Cardiac fibroblast (primary cell): ENCODE measurements around the gene ZBED5.
"Not testable (repeated sequence)": the region's sequence is repeated elsewhere in the genome, so short reads cannot be mapped to it uniquely, and the experiment has no call there.

Experiments used
- DNase-seq, 2 donors: peaks; one replicate each; pipeline versions ENCODE4 v3.0.0 to v3.0.0-alpha.2; 2010; ENCODE audit warnings: low read depth in 2 of 2
- H3K4me3 ChIP-seq, 2 donors: replicated peaks in 1 of 2; 1 replicate in 1 of 2; 2 replicates in 1 of 2; pipeline ENCODE4 v1.5.1; 2011; ENCODE audit warnings: low read depth in 2 of 2, low read length in 2 of 2, mild to moderate bottlenecking in 2 of 2, moderate library complexity in 1 of 2
- TF ChIP-seq, protein P1 (sequence below): IDR thresholded peaks from one replicate; pipeline ENCODE4 v1.5.1; 2011; ENCODE audit warnings: low read depth, mild to moderate bottlenecking, low read length, inconsistent platforms

ZBED5 gene

DNA sequence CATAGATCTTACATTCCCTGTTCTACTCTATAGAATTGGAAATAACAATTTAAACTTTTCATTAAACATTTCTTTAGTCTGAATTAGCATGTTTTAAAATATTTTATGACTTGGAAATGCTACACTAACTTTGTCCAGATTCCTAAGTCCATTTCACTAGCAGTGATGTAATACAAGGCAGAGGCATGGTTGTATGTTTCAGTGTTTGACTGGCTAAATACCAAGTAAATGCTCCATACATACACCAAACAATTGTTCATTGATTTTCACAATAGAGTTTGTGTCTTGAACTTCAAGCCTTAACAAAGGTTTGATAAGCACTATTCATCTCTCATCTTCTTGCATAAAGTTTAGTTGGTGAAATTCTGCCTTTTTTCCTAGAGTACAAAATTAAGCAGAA, 13.5 kb downstream of the ZBED5 start:
- TF ChIP-seq, protein P1, sequence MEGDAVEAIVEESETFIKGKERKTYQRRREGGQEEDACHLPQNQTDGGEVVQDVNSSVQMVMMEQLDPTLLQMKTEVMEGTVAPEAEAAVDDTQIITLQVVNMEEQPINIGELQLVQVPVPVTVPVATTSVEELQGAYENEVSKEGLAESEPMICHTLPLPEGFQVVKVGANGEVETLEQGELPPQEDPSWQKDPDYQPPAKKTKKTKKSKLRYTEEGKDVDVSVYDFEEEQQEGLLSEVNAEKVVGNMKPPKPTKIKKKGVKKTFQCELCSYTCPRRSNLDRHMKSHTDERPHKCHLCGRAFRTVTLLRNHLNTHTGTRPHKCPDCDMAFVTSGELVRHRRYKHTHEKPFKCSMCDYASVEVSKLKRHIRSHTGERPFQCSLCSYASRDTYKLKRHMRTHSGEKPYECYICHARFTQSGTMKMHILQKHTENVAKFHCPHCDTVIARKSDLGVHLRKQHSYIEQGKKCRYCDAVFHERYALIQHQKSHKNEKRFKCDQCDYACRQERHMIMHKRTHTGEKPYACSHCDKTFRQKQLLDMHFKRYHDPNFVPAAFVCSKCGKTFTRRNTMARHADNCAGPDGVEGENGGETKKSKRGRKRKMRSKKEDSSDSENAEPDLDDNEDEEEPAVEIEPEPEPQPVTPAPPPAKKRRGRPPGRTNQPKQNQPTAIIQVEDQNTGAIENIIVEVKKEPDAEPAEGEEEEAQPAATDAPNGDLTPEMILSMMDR: no peak
- DNase-seq: no peak
- H3K4me3 ChIP-seq: no peak overlapping the region

GRCh38 chr11:10838881-10839280, 19.0 kb downstream of the ZBED5 start:
- TF ChIP-seq, protein P1: no peak
- no peak overlapping the region for H3K4me3 ChIP-seq
- no peak for DNase-seq

GRCh38 chr11:10838083-10838482, 19.8 kb downstream of the ZBED5 start:
- DNase-seq: no peak
- TF ChIP-seq, protein P1: no peak
- H3K4me3 ChIP-seq: no peak overlapping the region

DNA sequence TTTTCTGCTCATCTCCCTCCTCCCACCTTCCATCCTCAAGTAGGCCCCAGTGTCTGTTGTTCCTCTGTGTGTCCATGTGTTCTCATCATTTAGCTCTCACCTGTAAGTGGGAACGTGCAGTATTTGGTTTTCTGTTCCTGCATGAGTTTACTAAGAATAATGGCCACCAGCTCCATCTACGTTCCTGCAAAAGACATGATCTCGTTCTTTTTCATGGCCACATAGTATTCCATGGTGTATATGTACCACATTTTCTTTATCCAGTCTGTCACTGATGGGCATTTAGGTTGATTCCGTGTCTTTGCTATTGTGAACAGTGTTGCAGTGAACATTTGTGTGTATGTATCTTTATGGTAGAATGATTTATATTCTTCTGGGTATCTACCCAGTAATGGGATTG, 21.0 kb downstream of the ZBED5 start:
- not testable (repeated sequence) for DNase-seq, H3K4me3 ChIP-seq

DNA sequence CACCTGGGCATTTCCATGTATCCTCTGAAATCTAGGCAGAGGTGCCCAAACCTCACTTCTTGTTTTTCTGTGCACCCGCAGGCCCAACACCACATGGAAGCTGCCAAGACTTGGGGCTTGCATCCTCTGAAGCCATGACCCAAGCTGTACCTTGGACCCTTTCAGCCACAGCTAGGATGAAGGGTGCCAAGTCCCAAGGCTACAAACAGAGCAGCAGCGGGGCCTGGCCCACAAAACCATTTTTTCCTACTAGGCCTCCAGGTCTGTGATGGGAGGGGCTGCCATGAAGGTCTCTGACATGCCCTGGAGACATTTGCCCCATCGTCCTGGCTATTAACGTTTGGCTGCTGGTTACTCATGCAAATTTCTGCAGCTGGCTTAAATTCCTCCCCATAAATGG, 28.7 kb downstream of the ZBED5 start:
- TF ChIP-seq, protein P1: no peak
- no peak for DNase-seq
- no peak overlapping the region for H3K4me3 ChIP-seq

- TF ChIP-seq, protein P1: no peak
- H3K4me3 ChIP-seq: no peak overlapping the region
- DNase-seq: no peak
These were observed 29.5 kb downstream of the ZBED5 start for GRCh38 chr11:10828402-10828801.

DNA sequence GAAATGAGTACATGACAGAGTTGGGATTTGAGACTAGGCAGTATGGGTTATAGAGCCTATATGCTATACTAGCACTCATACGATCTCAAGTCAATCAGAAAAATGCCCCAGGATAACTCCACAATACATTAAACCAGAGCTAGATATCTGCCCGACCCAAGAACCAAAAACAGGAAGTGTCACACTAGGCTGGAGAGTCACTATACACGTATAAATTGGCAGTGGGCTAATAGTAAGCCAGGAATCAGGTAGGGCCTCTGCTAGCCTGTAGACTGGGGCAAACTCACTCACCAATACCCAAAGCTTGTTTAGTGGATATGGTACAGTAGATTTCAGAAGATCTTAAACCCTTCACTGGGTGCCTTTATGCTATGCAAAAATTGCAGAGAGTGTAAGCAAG, 33.0 kb downstream of the ZBED5 start:
- H3K4me3 ChIP-seq: no peak overlapping the region
- TF ChIP-seq, protein P1: no peak
- DNase-seq: no peak
